GM10266 (cell line): ENCODE results near the gene ITSN1.

Source experiments
- DNase-seq: peaks from one replicate; pipeline ENCODE4 v3.0.0; 2012; ENCODE audit errors: extremely low spot score
- CTCF ChIP-seq: IDR thresholded peaks from 2 replicates; pipeline ENCODE4 v1.5.1; 2012; ENCODE audit warnings: mild to moderate bottlenecking, low read depth; ENCODE audit not compliant: control insufficient read depth, insufficient read depth; ENCODE audit errors: missing control alignments

Gene ITSN1

GRCh38 chr21:33731447-33731846 lies 89.1 kb downstream of the ITSN1 start:
- TF ChIP-seq CTCF = no peak
- DNase-seq = no peak

- no peak for DNase-seq
Measured at GRCh38 chr21:33732038-33732437, 89.7 kb downstream of the ITSN1 start.

GRCh38 chr21:33733601-33734000 lies 91.3 kb downstream of the ITSN1 start:
- no peak for DNase-seq
- no peak for TF ChIP-seq CTCF

More at GRCh38 chr21:33732038-33732437, 89.7 kb downstream of the ITSN1 start:
- TF ChIP-seq CTCF = no peak

- no peak for TF ChIP-seq CTCF
- no peak for DNase-seq
Measured at GRCh38 chr21:33734291-33734690, 92.0 kb downstream of the ITSN1 start.

GRCh38 chr21:33734818-33735217 lies 92.5 kb downstream of the ITSN1 start:
- DNase-seq = no peak
- TF ChIP-seq CTCF = no peak

- no peak for DNase-seq
- TF ChIP-seq CTCF = no peak
Measured at GRCh38 chr21:33736569-33736968, 94.3 kb downstream of the ITSN1 start.

GRCh38 chr21:33739701-33740100 lies 97.4 kb downstream of the ITSN1 start:
- TF ChIP-seq CTCF = no peak
- DNase-seq = no peak
